ENCODE results near the gene BTBD6.

BTBD6 gene

GRCh38 chr14:105211086-105211757 is 37.1 kb upstream of the BTBD6 start:
- no peak for DNase-seq (ENCODE audit: low read depth)

GRCh38 chr14:105211758-105212089 is 36.6 kb upstream of the BTBD6 start:
- DNase-seq (ENCODE audit: low read depth): no peak

DNA sequence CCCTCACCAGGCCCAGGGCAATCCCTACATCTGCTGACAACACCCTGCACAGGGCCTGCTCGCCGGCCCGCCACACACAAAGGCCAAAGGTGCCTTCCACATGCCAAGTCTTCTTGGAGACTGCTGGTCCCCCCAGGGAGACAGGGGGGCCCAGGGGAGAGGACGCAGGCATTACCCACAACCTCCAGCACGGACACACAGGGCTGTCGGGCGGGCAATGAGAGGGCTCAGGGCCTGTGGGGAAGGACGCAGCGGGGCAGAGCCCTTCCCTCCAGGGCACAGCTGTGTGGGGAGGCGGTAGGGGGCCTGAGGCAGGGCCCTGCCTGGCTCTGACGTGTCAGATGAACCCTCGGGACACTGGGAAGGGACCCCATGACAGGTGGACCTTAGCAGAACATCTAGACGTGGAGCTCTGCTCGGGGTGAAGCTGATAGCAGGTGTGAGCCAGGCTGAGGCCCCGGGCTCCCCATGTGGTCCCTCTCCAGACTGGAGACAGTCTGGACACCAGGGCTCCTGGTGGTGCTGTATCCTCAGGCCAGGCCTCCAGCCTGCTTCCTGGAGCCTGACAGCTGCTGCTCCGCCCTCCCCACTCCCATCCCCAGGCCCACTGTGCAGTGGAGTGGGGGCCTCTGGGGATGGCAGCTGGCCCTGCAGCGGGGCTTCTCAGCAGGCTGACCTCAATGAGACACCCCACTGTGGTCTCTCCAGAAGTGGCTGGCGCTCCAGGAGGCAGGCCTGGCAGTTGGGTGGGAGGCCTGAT is 35.6 kb upstream of the BTBD6 start:
- no peak for DNase-seq (ENCODE audit: low read depth)

GRCh38 chr14:105213361-105213760 is 35.0 kb upstream of the BTBD6 start:
- no peak for DNase-seq (ENCODE audit: low read depth)

DNA sequence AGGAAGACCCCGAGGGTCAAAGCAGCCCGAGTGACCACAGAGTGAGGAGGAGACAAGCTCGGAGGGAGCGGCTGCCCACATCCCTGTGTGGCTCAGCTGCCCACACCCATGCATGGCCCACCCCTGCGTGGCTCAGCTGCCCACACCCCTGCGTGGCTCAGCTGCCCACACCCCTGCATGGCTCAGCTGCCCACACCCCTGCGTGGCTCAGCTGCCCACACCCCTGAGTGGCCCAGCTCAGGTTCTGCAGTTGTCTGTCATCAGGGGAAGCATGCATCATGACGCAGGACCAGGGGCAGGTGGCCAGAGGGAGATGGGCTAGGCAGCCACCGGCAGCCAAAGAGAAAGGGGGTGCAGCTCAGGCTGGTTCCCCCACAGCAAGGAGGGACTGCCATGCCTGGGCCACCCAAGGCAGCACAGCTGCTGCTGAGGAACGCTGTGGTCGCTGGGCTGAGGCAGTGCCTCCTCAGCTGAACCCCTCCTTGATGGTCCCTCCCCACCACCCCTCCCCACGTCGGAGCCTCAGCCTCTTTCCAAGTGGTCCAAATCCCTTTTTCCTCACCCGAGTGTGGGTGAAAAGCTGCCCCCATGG is 33.9 kb upstream of the BTBD6 start:
- DNase-seq (ENCODE audit: low read depth): no peak

GRCh38 chr14:105215602-105216001 is 32.7 kb upstream of the BTBD6 start:
- no peak for DNase-seq (ENCODE audit: low read depth)

DNA sequence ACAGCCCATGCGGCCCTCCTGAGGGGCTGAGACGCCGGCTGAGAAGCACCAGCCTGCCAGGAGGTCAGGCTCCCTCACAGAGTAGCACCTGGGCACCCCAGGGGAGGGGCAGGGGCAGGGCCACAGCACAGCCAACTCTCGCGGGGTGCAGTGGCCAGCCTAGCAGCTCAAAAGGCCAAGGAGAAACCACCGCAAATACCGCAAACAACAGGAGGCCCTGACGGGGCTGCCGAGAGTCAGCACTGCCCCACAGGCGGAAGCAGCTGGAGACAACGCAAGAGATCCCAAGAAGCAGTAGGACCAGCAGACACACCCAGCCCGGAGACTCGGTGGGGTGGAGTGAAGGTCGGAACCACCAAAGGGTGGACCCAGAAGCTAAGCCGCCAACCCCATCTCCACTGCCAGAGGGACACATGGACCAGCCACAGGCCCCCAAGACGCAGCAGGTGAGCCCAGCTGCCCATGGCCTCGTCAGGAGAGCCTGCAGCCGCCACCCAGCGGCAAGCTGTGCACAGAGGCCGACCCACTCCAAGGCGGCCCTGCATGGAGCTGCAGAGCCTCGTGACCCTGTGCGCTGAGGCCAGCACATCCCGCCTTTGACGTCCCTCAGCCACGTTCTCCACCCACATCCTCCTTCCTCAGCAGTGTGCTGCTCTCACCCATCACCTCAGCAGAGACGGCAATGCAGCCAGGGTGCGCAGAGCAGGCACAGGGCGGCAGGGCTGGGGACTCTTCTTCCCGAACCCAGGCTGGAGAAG is 31.7 kb upstream of the BTBD6 start:
- no peak for DNase-seq (ENCODE audit: low read depth)

GRCh38 chr14:105217774-105218173 is 30.6 kb upstream of the BTBD6 start:
- no peak for DNase-seq (ENCODE audit: low read depth)

DNA sequence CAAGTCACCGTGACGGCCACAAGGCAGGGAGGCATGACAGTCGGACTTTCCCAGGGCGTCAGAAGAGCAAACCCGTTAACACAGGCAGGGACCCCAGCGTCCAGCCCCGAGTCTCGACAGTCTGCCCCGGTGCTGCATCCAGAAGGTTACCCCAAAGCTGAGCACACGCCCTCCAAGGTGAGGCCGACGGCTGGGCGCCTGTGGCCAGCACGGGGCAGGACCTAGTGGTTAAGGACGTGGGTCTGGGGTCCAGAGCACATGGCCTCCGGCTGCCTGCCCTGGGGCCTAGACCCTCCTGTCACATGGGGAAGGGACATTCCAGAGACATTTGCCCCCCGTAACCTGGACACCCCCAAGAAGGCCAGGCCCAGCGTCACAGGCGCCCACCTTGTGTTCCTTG is 29.7 kb upstream of the BTBD6 start:
- DNase-seq (ENCODE audit: low read depth): no peak

DNA sequence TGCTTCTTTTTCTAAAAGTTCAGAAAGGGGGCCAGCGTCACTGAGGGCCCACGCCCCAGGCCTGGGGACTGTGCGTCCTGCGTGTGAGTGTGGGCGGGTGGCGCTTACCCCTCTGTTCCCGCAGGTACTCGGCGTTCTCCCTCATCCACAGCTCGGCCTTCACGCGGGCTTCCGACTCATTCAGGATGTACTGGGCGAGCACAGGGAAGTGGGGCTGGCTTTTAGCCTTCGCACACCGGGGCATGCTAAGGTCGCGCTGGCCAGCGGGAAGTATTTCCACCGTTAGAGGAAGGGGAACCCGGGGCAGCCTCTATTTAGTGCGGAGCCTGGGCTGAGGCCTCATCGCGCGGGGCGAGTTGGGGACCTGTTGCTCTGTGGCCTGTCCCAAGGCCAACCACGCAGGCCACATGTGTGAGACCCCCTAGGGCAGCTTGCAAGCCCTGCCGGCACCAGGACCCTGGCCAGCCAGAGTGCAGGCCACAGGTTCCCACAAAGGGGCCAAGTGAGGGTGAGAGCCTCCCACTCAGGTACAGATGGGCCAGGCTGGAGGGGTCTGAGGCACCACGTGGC is 29.2 kb upstream of the BTBD6 start:
- DNase-seq (ENCODE audit: low read depth): no peak

DNA sequence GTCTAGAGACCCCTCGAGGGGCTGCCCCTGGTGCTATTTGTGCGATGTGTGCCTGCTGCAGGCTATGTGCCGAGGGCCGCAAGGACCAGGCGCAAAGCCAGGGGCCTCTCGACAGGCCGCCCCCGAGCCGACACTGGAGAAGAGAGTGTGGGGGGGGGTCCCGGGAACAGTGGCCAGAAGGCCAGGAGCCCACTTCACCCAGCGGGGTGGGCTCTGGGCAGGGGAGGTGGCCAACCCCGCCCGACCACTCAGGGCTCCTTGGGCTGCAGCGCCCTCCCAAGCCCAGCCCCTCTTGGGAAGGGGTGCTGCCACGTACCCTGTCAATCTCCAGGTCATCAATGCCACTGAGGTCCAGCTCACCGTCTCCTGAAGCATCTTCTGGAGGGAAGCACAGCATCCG is 28.6 kb upstream of the BTBD6 start:
- DNase-seq (ENCODE audit: low read depth): no peak

DNA sequence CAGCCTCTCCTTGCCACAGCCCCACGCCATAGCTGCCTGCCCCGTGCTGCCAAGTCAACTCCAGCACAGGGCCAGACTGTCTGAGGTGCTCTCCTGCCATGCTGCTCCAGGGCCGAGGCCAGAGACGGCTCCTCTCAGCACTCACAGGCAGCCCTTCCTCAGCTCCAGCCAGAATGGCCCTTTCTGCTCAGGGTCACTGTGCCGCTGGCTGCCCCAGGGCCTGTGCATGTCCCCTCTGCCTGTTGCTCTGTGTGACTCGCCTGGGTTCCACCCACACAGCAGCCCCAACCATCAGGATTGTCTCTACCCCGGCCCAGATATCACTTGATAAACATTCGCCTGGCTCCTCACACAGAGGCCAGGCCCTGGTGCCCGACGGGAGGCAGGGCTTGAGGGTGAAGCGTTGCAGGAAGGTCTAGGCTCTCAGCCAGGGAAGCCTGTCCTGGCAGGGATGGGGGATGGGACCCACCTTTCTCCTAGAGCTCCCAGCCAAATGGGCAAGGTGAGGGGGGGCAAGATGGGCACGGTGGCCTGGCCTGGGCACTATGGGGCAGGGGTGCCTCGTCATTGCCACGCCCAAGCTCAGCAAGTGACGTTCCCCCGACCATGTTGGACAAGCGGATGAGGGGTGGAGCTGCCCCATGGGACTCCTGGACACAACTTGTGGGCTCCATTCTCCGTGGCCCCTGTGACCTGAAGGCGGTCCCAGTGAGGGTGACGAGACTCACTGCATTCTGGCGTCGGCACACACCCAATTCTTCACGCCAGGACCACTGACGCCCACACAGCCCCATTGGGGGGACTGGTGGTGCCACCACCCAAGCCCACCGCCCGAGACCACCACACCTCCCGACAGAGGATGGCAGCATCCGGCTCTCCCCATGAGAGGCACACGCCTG is 27.4 kb upstream of the BTBD6 start:
- DNase-seq (ENCODE audit: low read depth): no peak

GRCh38 chr14:105221598-105222178 is 26.6 kb upstream of the BTBD6 start:
- DNase-seq (ENCODE audit: low read depth): no peak

DNA sequence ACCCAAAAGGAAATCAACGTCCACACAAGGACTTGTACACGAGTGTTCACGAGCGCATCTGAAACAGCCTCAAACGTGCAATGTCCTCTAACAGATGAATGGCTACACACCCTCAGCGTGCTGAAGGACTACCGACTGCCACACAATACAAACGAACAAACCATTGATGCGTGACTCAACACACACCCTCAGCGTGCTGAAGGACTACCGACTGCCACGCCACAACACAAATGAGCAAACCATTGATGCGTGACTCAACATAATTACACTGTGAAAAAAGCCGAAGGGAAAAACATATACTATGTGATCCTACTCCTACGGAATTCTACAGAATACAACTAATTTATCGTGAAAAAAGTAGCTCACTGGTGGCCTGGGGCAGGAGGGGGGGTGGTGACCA is 25.1 kb upstream of the BTBD6 start:
- DNase-seq (ENCODE audit: low read depth): no peak

DNA sequence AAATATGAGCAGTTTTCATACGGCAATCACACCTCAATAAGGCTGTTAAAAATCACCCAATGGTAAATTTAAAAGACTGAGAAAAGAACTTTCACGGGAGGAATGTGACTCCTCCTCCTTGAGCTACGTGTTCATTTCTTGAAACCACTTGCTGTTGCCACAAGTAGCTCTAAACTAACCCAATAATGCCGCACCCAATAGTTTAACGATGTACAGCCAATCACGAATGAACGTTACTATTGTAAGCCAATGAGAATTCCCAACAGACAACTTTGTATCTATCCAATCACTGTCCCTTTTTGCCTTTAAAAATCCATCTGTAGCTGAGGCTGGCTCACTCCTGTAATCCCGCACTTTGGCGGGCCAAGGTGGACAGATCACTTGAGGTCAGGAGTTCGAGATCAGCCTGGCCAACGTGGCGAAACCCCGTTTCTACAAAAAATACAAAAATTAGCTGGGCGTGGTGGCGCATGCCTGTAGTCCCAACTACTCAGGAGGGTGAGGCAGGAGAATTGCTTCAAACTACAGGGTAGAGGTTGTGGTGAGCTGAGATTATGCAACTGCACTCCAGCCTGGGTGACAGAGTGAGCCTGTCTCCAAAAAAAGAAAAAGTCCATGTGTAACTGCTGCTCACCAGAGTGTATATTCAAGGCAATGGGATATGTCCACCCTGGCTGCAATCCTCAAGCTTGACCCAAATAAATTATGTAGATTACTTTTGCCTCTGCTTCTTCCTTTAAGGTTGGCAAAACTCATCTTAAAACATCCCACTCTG is 24.4 kb upstream of the BTBD6 start:
- DNase-seq (ENCODE audit: low read depth): no peak

DNA sequence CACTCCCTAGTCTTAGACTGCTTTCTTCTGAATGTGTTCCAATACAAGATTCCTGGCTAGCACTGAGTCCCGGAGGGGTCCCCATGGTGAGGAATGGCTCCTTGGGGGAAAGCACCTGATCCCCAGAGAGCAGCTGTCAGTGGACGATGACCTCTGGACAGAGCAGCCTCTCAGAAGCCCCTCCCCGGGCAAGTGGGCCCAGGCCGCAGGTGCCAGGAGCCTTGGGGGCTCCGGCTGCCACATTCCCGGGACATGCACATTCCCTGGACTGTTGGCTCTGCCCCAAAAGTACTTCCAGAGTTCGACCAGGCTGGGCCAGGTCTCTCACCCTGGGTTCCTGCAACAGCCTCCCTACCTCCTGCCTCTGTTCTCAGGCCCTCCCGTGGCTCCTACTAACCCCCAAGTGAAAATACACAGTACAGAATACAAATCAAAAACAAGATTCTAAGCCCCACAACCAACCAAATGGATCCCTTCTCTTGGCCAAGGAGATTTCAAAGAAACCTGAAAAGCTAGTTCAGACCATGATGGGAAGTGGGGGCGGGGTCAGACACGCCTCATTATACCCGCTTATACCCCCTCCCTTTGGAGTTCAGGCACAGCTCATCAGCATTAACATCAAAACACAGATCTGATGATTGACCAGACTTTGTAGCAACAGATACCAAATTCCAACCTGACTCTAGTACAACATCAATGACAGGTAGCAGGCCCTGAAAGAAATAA is 23.3 kb upstream of the BTBD6 start:
- DNase-seq (ENCODE audit: low read depth): no peak

GRCh38 chr14:105226198-105226597 is 22.1 kb upstream of the BTBD6 start:
- no peak for DNase-seq (ENCODE audit: low read depth)

GRCh38 chr14:105227346-105227745 is 21.0 kb upstream of the BTBD6 start:
- no peak for DNase-seq (ENCODE audit: low read depth)

DNA sequence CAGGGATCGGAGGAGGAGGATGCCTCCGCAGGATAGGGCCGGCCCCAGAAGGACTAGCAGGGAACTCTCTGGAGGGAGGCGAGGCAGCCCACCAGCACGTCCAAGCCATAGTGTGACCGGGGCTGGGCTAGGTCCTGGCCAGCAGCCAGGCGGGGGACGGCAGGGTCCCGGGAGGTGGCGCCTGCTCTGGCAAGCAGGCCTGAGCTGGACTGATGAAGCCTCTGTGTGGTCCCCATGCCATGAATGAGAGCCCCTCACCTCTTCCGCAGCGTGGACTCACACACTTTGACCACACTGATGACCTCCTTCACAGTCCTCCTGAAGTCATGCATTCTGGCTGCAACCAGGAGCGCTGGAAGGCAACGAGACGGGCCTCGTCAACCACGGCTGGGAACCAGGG is 19.8 kb upstream of the BTBD6 start:
- no peak for DNase-seq (ENCODE audit: low read depth)

All from fibroblast of gingiva (primary cell).